Measurements from ENCODE around the gene CD160.

The CD160 gene

DNA sequence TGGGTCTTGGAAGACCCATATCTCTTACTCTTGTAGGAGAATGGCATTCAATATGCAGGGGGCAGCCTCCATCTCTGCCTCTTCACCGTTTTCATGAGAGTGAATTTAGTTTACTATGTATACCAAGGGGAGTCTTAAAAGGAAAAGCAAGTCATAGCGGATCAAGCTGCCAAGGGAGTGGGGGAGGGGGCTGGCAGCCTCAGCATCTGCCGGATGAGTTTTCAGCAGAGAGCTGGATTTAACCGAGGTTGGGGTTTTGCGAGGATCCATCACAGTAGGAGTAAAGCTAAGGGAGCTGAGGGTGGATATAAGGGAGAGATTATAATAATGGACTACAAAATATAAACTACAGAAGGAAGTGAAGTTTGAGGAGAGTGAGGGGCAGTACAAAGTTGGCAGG is 9.9 kb downstream of the CD160 start:
- TF ChIP-seq, protein P1, sequence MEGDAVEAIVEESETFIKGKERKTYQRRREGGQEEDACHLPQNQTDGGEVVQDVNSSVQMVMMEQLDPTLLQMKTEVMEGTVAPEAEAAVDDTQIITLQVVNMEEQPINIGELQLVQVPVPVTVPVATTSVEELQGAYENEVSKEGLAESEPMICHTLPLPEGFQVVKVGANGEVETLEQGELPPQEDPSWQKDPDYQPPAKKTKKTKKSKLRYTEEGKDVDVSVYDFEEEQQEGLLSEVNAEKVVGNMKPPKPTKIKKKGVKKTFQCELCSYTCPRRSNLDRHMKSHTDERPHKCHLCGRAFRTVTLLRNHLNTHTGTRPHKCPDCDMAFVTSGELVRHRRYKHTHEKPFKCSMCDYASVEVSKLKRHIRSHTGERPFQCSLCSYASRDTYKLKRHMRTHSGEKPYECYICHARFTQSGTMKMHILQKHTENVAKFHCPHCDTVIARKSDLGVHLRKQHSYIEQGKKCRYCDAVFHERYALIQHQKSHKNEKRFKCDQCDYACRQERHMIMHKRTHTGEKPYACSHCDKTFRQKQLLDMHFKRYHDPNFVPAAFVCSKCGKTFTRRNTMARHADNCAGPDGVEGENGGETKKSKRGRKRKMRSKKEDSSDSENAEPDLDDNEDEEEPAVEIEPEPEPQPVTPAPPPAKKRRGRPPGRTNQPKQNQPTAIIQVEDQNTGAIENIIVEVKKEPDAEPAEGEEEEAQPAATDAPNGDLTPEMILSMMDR (IDR thresholded peaks at IDR 0.05; ENCODE audit: low read depth, low read length, missing control alignments) = no peak
- no peak for DNase-seq (ENCODE audit: low read depth)
- no peak overlapping the region for H3K4me3 ChIP-seq (ENCODE audit: low read depth, low read length)

DNA sequence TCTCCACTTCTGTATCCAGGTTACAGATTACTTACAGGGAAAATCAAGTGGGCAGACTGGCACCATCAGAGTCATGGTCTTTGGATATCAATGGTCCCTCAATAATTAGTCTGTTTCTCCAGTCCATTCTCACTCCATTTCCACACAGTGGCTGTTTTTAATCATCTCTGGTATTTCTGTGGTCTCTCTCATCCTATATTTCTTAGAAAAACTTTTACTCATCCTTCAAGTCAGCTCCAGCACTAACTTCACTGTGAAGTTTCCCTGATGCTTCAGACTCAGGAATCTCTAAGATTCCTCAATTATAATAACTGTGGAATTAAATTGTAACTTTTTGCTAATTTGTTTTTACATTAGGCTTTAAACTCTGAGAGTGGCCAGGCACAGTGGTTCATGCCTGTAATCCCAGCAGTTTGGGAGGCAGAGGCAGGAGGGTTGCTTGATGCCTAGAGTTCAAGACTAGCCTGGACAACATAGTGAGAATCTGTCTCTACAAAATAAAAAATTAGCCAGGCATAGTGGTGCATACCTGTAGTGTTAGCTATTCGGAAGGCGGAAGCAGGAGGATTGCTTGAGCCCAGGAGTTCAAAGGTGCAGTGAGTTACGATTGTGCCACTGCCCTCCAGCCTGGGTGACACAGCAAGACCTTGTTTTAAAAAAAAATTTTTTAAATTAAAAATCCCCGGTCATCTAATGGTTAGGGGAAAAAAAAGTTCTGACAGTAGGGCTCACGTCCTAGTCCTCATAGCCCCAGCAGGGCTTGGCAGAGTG is 10.6 kb downstream of the CD160 start:
- H3K4me3 ChIP-seq (ENCODE audit: low read depth, low read length) = no peak overlapping the region
- no peak for DNase-seq (ENCODE audit: low read depth)
- TF ChIP-seq, protein P1 (IDR thresholded peaks at IDR 0.05; ENCODE audit: low read depth, low read length, missing control alignments) = no peak

- H3K4me3 ChIP-seq (ENCODE audit: low read depth, low read length) = no peak overlapping the region
- no peak for DNase-seq (ENCODE audit: low read depth)
- TF ChIP-seq, protein P1 (IDR thresholded peaks at IDR 0.05; ENCODE audit: low read depth, low read length, missing control alignments) = no peak
These were observed 11.2 kb downstream of the CD160 start for GRCh38 chr1:145730467-145730866.

- no peak for DNase-seq (ENCODE audit: low read depth)
- TF ChIP-seq, protein P1 (IDR thresholded peaks at IDR 0.05; ENCODE audit: low read depth, low read length, missing control alignments) = no peak
- no peak overlapping the region for H3K4me3 ChIP-seq (ENCODE audit: low read depth, low read length)
These were observed 11.6 kb downstream of the CD160 start for GRCh38 chr1:145730900-145731299.

GRCh38 chr1:145736191-145736590 is 16.9 kb downstream of the CD160 start:
- TF ChIP-seq, protein P1 (IDR thresholded peaks at IDR 0.05; ENCODE audit: low read depth, low read length, missing control alignments) = no peak
- DNase-seq (ENCODE audit: low read depth) = no peak
- H3K4me3 ChIP-seq (ENCODE audit: low read depth, low read length) = no peak overlapping the region

DNA sequence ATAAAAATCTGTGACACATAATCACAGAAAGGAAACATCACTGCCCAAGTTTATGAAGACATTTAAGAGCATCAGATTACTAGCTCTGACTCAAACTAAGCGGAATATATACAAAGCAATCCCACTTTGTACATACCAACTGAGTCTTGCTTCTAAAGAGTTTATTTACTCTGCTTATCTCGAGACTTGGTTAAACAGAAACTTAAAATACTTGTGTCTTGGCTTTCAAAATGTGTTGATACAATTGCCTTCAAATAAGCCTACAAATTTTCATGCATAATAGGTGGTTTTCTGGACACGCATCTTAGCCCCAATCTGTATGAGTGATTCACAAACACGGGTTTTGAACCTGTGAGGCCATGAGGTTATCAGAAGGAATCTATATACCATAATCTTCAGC is 21.0 kb downstream of the CD160 start:
- DNase-seq (ENCODE audit: low read depth) = no peak
- TF ChIP-seq, protein P1 (IDR thresholded peaks at IDR 0.05; ENCODE audit: low read depth, low read length, missing control alignments) = no peak
- no peak overlapping the region for H3K4me3 ChIP-seq (ENCODE audit: low read depth, low read length)

Measured in GM12864 (cell line).